Smooth muscle cell (in vitro differentiated cells): ENCODE results near the gene TRIM4. TPM values are rescaled to one million over a fixed set of nuclear protein-coding genes. Genes with fewer than 3 reads are reported as not detected.
"Not testable (repeated sequence)": the region's sequence is repeated elsewhere in the genome, so short reads cannot be mapped to it uniquely, and the experiment has no call there.

Experiments
- DNase-seq: peaks from one replicate; lab custom pipeline; 2025; ENCODE audit not compliant: unreplicated experiment; lab: John Stamatoyannopoulos, UW
- H2AFZ ChIP-seq: fragments of 200-600 bp; sonication (generic); 2 replicates; pipeline ENCODE4 v1.6.0; 2016; ENCODE audit warnings: antibody characterized with exemption, low read depth, mild to moderate bottlenecking
- H3F3A ChIP-seq: fragments of 200-600 bp; sonication (generic); 2 replicates; pipeline ENCODE4 v1.6.0; 2017; ENCODE audit warnings: antibody characterized with exemption, low read depth
- H3K27ac ChIP-seq: fragments of 200-600 bp; sonication (generic); 2 replicates; pipeline ENCODE4 v1.5.1; 2016; ENCODE audit warnings: low read depth, mild to moderate bottlenecking
- H3K27me3 ChIP-seq: fragments of 200-600 bp; sonication (generic); 2 replicates; pipeline ENCODE4 v1.6.1; 2016; ENCODE audit warnings: low read depth, mild to moderate bottlenecking
- H3K36me3 ChIP-seq: fragments of 200-600 bp; sonication (generic); 2 replicates; pipeline ENCODE4 v1.5.1; 2016; ENCODE audit warnings: low read depth
- H3K4me1 ChIP-seq: fragments of 200-600 bp; sonication (generic); 2 replicates; pipeline ENCODE4 v1.5.1; 2016; ENCODE audit warnings: low read depth
- H3K4me2 ChIP-seq: fragments of 200-600 bp; sonication (generic); 2 replicates; pipeline ENCODE4 v1.6.0; 2016; ENCODE audit warnings: mild to moderate bottlenecking
- H3K4me3 ChIP-seq: fragments of 200-600 bp; sonication (generic); 2 replicates; pipeline ENCODE4 v1.5.1; 2016; ENCODE audit warnings: mild to moderate bottlenecking
- H3K79me2 ChIP-seq: fragments of 200-600 bp; sonication (generic); 2 replicates; pipeline ENCODE4 v1.6.0; 2016; ENCODE audit warnings: low read depth, mild to moderate bottlenecking
- H3K9ac ChIP-seq: fragments of 200-600 bp; sonication (generic); 2 replicates; pipeline ENCODE4 v1.6.0; 2016; ENCODE audit warnings: low read depth
- H3K9me3 ChIP-seq: fragments of 200-600 bp; sonication (generic); replicated peaks from 2 replicates; pipeline ENCODE4 v1.5.1; 2016; ENCODE audit warnings: low read depth
- H4K20me1 ChIP-seq: fragments of 200-600 bp; sonication (generic); 2 replicates; pipeline ENCODE4 v1.6.0; 2016; ENCODE audit warnings: low read depth
- WGBS: methylation state at CpG from one replicate; pipeline ENCODE4 v1.1.7; 2016; ENCODE audit warnings: low lambda C conversion rate; 5-methylcytosine and 5-hydroxymethylcytosine counted together
- polyA plus RNA-seq: library from polyadenylated mRNA; unstranded; fragments of >200 nt; fragmentation: Nextera tagmentation; extraction: Ambion mirVana; gene quantifications from 2 replicates; pipeline ENCODE4 v1.2.1, GENCODE V29; 2016
- total RNA-seq: library from RNA; depleted of rRNA; stranded (reverse); fragments of >200 nt; gene quantifications from 2 replicates; pipeline ENCODE4 v1.2.3, GENCODE V29; 2014
- TF ChIP-seq, protein P1 (sequence below): fragments of 200-600 bp; sonication (generic); IDR thresholded peaks from 2 replicates; pipeline ENCODE4 v1.5.1; 2017; ENCODE audit warnings: borderline replicate concordance, mild to moderate bottlenecking, antibody characterized with exemption; ENCODE audit not compliant: insufficient read depth, poor library complexity, severe bottlenecking

TRIM4 gene
- total and polyA plus RNA-seq, 2 experiments from 2014 or later: not detected

- H3K9ac ChIP-seq: no peak overlapping the region
- 91% methylated on average over 5 of the region's 5 CpGs for WGBS
- TF ChIP-seq, protein P1, sequence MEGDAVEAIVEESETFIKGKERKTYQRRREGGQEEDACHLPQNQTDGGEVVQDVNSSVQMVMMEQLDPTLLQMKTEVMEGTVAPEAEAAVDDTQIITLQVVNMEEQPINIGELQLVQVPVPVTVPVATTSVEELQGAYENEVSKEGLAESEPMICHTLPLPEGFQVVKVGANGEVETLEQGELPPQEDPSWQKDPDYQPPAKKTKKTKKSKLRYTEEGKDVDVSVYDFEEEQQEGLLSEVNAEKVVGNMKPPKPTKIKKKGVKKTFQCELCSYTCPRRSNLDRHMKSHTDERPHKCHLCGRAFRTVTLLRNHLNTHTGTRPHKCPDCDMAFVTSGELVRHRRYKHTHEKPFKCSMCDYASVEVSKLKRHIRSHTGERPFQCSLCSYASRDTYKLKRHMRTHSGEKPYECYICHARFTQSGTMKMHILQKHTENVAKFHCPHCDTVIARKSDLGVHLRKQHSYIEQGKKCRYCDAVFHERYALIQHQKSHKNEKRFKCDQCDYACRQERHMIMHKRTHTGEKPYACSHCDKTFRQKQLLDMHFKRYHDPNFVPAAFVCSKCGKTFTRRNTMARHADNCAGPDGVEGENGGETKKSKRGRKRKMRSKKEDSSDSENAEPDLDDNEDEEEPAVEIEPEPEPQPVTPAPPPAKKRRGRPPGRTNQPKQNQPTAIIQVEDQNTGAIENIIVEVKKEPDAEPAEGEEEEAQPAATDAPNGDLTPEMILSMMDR: no peak
- no peaks in the 10 kb centered on the region for H3K36me3 ChIP-seq
- H3F3A ChIP-seq: no peaks in the 10 kb centered on the region
- no peak overlapping the region for H2AFZ ChIP-seq
- H3K9me3 ChIP-seq: no peaks in the 10 kb centered on the region
- H3K79me2 ChIP-seq: no peaks in the 10 kb centered on the region
- no peaks in the 10 kb centered on the region for H3K4me1 ChIP-seq
- no peak overlapping the region for H3K4me3 ChIP-seq
- H3K4me2 ChIP-seq: no peak overlapping the region
- DNase-seq: no peak
- no peaks in the 10 kb centered on the region for H4K20me1 ChIP-seq
- no peaks in the 10 kb centered on the region for H3K27me3 ChIP-seq
- H3K27ac ChIP-seq: no peak overlapping the region
These were observed 42.8 kb downstream of the TRIM4 start for GRCh38 chr7:99876491-99876890.

DNA sequence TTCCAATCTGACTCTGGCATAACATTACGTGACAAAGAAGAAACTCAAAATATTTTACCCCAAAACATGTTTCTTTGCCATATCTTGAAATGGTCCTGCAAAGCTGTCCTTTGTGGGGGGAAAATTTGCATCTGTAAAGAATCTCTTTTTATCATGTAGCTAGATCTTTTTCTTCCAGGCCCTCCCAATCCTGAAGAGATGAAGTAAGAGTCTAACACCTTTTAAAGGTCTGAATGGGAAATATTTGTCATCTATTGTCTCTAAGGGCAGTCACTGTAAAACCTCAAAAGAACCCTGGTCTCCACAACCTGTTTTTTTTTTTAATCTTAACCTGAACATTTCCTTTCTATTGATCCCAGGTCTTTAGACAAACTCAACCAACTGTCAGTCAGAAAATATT is 51.1 kb downstream of the TRIM4 start:
- H3K4me2 ChIP-seq: no peak overlapping the region
- no peak overlapping the region for H2AFZ ChIP-seq
- H3K4me1 ChIP-seq: no peaks in the 10 kb centered on the region
- no peaks in the 10 kb centered on the region for H3K27me3 ChIP-seq
- H3K79me2 ChIP-seq: no peaks in the 10 kb centered on the region
- no peaks in the 10 kb centered on the region for H4K20me1 ChIP-seq
- H3F3A ChIP-seq: no peaks in the 10 kb centered on the region
- no peak overlapping the region for H3K9ac ChIP-seq
- no peak overlapping the region for H3K27ac ChIP-seq
- no peaks in the 10 kb centered on the region for H3K9me3 ChIP-seq
- no peak overlapping the region for H3K4me3 ChIP-seq
- no peaks in the 10 kb centered on the region for H3K36me3 ChIP-seq
- 77% methylated on average over 1 of the region's 1 CpG for WGBS
- DNase-seq: no peak
- TF ChIP-seq, protein P1: no peak

- DNase-seq, H3K4me1 ChIP-seq, H3K27ac ChIP-seq, H3K9me3 ChIP-seq, H3K36me3 ChIP-seq, H3K9ac ChIP-seq, H3K4me3 ChIP-seq, H4K20me1 ChIP-seq, H3F3A ChIP-seq, H3K27me3 ChIP-seq, H3K4me2 ChIP-seq, H3K79me2 ChIP-seq, H2AFZ ChIP-seq: not testable (repeated sequence)
- 95% methylated on average over 2 of the region's 2 CpGs for WGBS
These were observed 51.9 kb downstream of the TRIM4 start for GRCh38 chr7:99867477-99867876.

DNA sequence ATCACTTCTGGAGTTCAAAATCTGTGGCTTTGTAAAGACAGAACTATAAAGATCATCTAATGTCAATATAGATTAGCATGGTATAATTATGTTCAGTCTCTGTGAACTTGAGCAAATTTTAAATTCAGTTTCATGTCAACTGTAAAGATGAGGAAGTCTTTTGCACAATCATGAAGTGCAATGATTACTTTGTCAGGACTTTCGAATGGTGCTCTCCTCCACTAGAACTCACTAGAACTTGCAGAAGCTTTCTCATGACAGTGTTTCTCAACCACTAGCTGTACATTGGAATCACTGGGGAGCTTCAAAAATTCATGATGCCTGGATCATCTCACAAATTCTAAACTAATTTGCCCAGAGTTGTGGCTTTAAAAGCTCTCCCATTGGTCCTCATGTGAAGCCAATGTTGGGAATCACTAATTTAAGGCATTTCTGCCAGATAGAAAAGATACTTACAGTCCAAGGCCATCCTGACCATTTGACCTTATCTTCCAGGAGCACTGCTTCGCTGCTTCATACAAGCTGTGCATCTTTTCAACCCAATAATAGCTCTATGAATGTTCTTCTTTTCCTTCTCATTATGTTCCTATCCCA is 55.4 kb downstream of the TRIM4 start:
- no peak for DNase-seq
- no peak overlapping the region for H3K4me3 ChIP-seq
- H3F3A ChIP-seq: no peaks in the 10 kb centered on the region
- no peak overlapping the region for H2AFZ ChIP-seq
- no peaks in the 10 kb centered on the region for H4K20me1 ChIP-seq
- no peak overlapping the region for H3K27ac ChIP-seq
- H3K9me3 ChIP-seq: no peaks in the 10 kb centered on the region
- no peaks in the 10 kb centered on the region for H3K27me3 ChIP-seq
- H3K36me3 ChIP-seq: no peaks in the 10 kb centered on the region
- TF ChIP-seq, protein P1: no peak
- no peaks in the 10 kb centered on the region for H3K4me1 ChIP-seq
- whole genome bisulfite sequencing: 70% methylated on average over 2 of the region's 2 CpGs
- no peak overlapping the region for H3K4me2 ChIP-seq
- H3K9ac ChIP-seq: no peak overlapping the region
- H3K79me2 ChIP-seq: no peaks in the 10 kb centered on the region
